ENCODE results near the gene DIO1.
A peak's percentile ranks its signal among the peaks of the same experiment; 100 is the strongest.

Gene DIO1

GRCh38 chr1:53851571-53852285, 42.3 kb upstream of the DIO1 start:
- Histone ChIP-seq H3K9me3 (ENCODE audit: control insufficient read depth, insufficient read depth, low read length) (no peaks in the 10 kb centered on the region), H3F3A (ENCODE audit: control insufficient read depth, insufficient read depth) (no peaks in the 10 kb centered on the region), H3K79me2 (ENCODE audit: control insufficient read depth, low read length) (no peaks in the 10 kb centered on the region), H3K27ac (ENCODE audit: low read depth, low read length) (no peak overlapping the region), H3K9me2 (replicated peaks; ENCODE audit: control insufficient read depth, low read length) (no peaks in the 10 kb centered on the region), H3K27me3 (ENCODE audit: control insufficient read depth, low read length) (peaks cover 3% of the 10 kb centered on the region; the same call in 1 of the 2 replicates), H3K4me2 (ENCODE audit: low read length) (no peak overlapping the region), H4K20me1 (ENCODE audit: control insufficient read depth, insufficient read depth, low read depth, low read length) (no peaks in the 10 kb centered on the region), H3K36me3 (ENCODE audit: control insufficient read depth, low read length) (no peaks in the 10 kb centered on the region), H3K4me3 (ENCODE audit: low read length) (no peak overlapping the region), H3K4me1 (ENCODE audit: control insufficient read depth, low read length) (no peaks in the 10 kb centered on the region)
- no peak for TF ChIP-seq CTCF (IDR thresholded peaks at IDR 0.05; ENCODE audit: low read depth, low read length, poor library complexity, severe bottlenecking)
- no peak for TF ChIP-seq EZH2phosphoT487 (IDR thresholded peaks at IDR 0.05; ENCODE audit: borderline replicate concordance, low read length)

GRCh38 chr1:53860967-53861411, 33.0 kb upstream of the DIO1 start:
- no peak overlapping the region for H3K4me3 ChIP-seq (ENCODE audit: low read length)
- H4K20me1 ChIP-seq (ENCODE audit: control insufficient read depth, insufficient read depth, low read depth, low read length): no peaks in the 10 kb centered on the region
- H3K36me3 ChIP-seq (ENCODE audit: control insufficient read depth, low read length): no peaks in the 10 kb centered on the region
- no peaks in the 10 kb centered on the region for H3F3A ChIP-seq (ENCODE audit: control insufficient read depth, insufficient read depth)
- no peaks in the 10 kb centered on the region for H3K9me2 ChIP-seq (replicated peaks; ENCODE audit: control insufficient read depth, low read length)
- H3K27me3 ChIP-seq (ENCODE audit: control insufficient read depth, low read length): no peaks in the 10 kb centered on the region
- no peaks in the 10 kb centered on the region for H3K9me3 ChIP-seq (ENCODE audit: control insufficient read depth, insufficient read depth, low read length)
- no peak overlapping the region for H3K27ac ChIP-seq (ENCODE audit: low read depth, low read length)
- no peaks in the 10 kb centered on the region for H3K79me2 ChIP-seq (ENCODE audit: control insufficient read depth, low read length)
- H3K4me1 ChIP-seq (ENCODE audit: control insufficient read depth, low read length): peaks cover 21% of the 10 kb centered on the region
- H3K4me2 ChIP-seq (ENCODE audit: low read length): no peak overlapping the region
- TF ChIP-seq EZH2phosphoT487 (IDR thresholded peaks at IDR 0.05; ENCODE audit: borderline replicate concordance, low read length) (no peak), CTCF (IDR thresholded peaks at IDR 0.05; ENCODE audit: low read depth, low read length, poor library complexity, severe bottlenecking) (peak; percentile 89)

DNA sequence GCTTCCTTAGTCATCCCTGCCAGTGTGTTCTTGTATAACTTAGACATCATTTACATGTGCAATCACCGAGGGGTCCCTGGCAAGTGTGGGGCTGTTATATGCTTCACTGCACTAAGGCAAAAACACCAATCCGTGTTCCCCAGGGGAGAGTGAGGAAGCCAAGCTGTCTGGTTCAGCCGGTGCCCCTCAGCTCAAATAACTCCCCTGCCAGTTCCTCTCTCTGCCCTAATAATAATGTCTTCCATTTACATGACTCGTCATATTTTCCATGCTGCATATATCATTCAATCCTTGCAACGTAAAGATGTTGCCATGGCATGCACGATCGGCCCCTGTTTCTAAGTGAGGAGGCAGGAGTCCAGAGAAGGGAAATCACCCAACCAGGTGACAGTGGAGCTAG, 31.5 kb upstream of the DIO1 start:
- no peaks in the 10 kb centered on the region for H4K20me1 ChIP-seq (ENCODE audit: control insufficient read depth, insufficient read depth, low read depth, low read length)
- H3K79me2 ChIP-seq (ENCODE audit: control insufficient read depth, low read length): no peaks in the 10 kb centered on the region
- H3K27me3 ChIP-seq (ENCODE audit: control insufficient read depth, low read length): no peaks in the 10 kb centered on the region
- H3K4me1 ChIP-seq (ENCODE audit: control insufficient read depth, low read length): peaks cover 21% of the 10 kb centered on the region
- TF ChIP-seq EZH2phosphoT487 (IDR thresholded peaks at IDR 0.05; ENCODE audit: borderline replicate concordance, low read length): no peak
- TF ChIP-seq CTCF (IDR thresholded peaks at IDR 0.05; ENCODE audit: low read depth, low read length, poor library complexity, severe bottlenecking): no peak
- no peaks in the 10 kb centered on the region; the same call in 1 of the 2 replicates for H3K36me3 ChIP-seq (ENCODE audit: control insufficient read depth, low read length)
- H3K4me2 ChIP-seq (ENCODE audit: low read length): peak overlapping the region; percentile 28
- no peaks in the 10 kb centered on the region for H3F3A ChIP-seq (ENCODE audit: control insufficient read depth, insufficient read depth)
- no peaks in the 10 kb centered on the region for H3K9me3 ChIP-seq (ENCODE audit: control insufficient read depth, insufficient read depth, low read length)
- H3K27ac ChIP-seq (ENCODE audit: low read depth, low read length): no peak overlapping the region
- H3K4me3 ChIP-seq (ENCODE audit: low read length): no peak overlapping the region
- no peaks in the 10 kb centered on the region for H3K9me2 ChIP-seq (replicated peaks; ENCODE audit: control insufficient read depth, low read length)

Data from DOHH2 (cell line).